Ascending aorta (tissue), 2 donors: ENCODE measurements around the gene TLCD1. TPM values are rescaled to one million over a fixed set of nuclear protein-coding genes. Genes with fewer than 3 reads are reported as not detected.
A peak's percentile ranks its signal among the peaks of the same experiment; 100 is the strongest.

ENCODE experiments used
- DNase-seq, 2 donors: peaks; one replicate each; pipeline ENCODE4 v3.0.0-alpha.2; 2019; ENCODE audit warnings: low spot score in 2 of 2
- H3K27ac ChIP-seq, 2 donors: fragments of 200-600 bp; sonication (generic); one replicate each; pipeline ENCODE4 v1.5.1; 2016 to 2017; ENCODE audit warnings: mild to moderate bottlenecking in 1 of 2
- H3K27me3 ChIP-seq: fragments of 200-600 bp; sonication (generic); one replicate; pipeline ENCODE4 v1.5.1; 2017
- H3K36me3 ChIP-seq, 2 donors: fragments of 200-600 bp; sonication (generic); one replicate each; pipeline ENCODE4 v1.5.1; 2016
- H3K4me1 ChIP-seq, 2 donors: fragments of 200-600 bp; sonication (generic); one replicate each; pipeline ENCODE4 v1.5.1; 2016 to 2017; ENCODE audit warnings: mild to moderate bottlenecking in 1 of 2
- H3K4me3 ChIP-seq, 2 donors: fragments of 200-600 bp; sonication (generic); one replicate each; pipeline ENCODE4 v1.5.1; 2016 to 2017; ENCODE audit warnings: mild to moderate bottlenecking in 1 of 2
- H3K9me3 ChIP-seq, 2 donors: fragments of 200-600 bp; sonication (generic); one replicate each; pipeline ENCODE4 v1.5.1; 2016
- intact Hi-C: fragments of 100-400 bp; cut with DNase I; formaldehyde crosslinking; loops from one replicate; pipeline ENCODE4 v1.15.1; 2023
- total RNA-seq: library from RNA; depleted of rRNA; stranded (reverse); fragments of >200 nt; gene quantifications from one replicate; pipeline ENCODE4 v1.1.0, GENCODE V29; 2016
- TF ChIP-seq, protein P1 (sequence below), 3 experiments: fragments of 200-600 bp in 2 of 3; fragments of 450-650 bp in 1 of 3; sonication (generic) in 2 of 3; IDR thresholded peaks; one replicate each; pipeline ENCODE4 v1.5.1; 2016 to 2019; ENCODE audit warnings: antibody characterized with exemption in 3 of 3, mild to moderate bottlenecking in 1 of 3, moderate library complexity in 1 of 3

Gene TLCD1
- not detected for total RNA-seq

- intact Hi-C loops = loop anchor here (2.0 to 10.0 kb wide), 5 partner anchors 36 to 389 kb away; partner anchors contain the start of gene FLOT2
- H3K27me3 ChIP-seq = no peaks in the 10 kb centered on the region
- H3K36me3 ChIP-seq = peaks cover 24 to 35% of the 10 kb centered on the region in 2 donors
- H3K9me3 ChIP-seq = no peaks in the 10 kb centered on the region
- H3K27ac ChIP-seq = peak within 1 kb of the TSS; percentile 93 to 95
- TF ChIP-seq, protein P1, sequence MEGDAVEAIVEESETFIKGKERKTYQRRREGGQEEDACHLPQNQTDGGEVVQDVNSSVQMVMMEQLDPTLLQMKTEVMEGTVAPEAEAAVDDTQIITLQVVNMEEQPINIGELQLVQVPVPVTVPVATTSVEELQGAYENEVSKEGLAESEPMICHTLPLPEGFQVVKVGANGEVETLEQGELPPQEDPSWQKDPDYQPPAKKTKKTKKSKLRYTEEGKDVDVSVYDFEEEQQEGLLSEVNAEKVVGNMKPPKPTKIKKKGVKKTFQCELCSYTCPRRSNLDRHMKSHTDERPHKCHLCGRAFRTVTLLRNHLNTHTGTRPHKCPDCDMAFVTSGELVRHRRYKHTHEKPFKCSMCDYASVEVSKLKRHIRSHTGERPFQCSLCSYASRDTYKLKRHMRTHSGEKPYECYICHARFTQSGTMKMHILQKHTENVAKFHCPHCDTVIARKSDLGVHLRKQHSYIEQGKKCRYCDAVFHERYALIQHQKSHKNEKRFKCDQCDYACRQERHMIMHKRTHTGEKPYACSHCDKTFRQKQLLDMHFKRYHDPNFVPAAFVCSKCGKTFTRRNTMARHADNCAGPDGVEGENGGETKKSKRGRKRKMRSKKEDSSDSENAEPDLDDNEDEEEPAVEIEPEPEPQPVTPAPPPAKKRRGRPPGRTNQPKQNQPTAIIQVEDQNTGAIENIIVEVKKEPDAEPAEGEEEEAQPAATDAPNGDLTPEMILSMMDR (IDR thresholded peaks at IDR 0.05) = no peak
- peaks cover 13 to 26% of the 10 kb centered on the region in 2 donors for H3K4me1 ChIP-seq
- peak within 1 kb of the TSS; percentile 53 to 83 for H3K4me3 ChIP-seq
- peak in 1 of 2 donors; percentile 80 for DNase-seq
Observed at GRCh38 chr17:28726226-28726626, at the start of gene TLCD1. Gene TLCD1, minus strand, starts transcription at chr17:28726233. Its CDS starts 136 bp downstream, at chr17:28726097.

DNA sequence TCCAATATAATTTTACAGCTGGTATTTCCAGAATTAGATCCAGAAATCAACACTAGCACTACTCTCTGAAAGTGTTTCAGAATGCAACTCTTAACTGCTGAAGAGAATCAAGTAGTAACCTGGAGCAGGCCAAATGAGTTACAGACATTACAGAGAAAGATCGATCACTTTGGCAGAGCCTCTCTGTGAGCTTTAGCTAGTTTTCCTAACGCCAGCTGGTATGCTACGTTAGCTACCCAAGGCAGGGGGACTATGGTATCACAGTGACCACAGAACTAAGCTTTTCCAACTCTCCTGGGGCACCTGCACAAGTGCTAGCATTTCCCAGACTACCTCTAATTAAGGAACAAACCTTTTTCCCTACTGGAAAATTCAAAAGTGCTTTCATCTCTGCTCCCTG, 48.2 kb upstream of the TLCD1 start:
- Histone ChIP-seq H3K4me1 (no peaks in the 10 kb centered on the region), H3K36me3 (peaks cover 0 to 7% of the 10 kb centered on the region in 2 donors), H3K9me3 (no peaks in the 10 kb centered on the region), H3K27ac (no peak overlapping the region), H3K4me3 (no peak overlapping the region), H3K27me3 (no peaks in the 10 kb centered on the region)
- intact Hi-C loops = no loop called here
- TF ChIP-seq, protein P1 (IDR thresholded peaks at IDR 0.05) = no peak
- DNase-seq = no peak

- H3K4me1 ChIP-seq = no peaks in the 10 kb centered on the region
- peaks cover 0 to 7% of the 10 kb centered on the region in 2 donors for H3K36me3 ChIP-seq
- H3K27ac ChIP-seq = no peak overlapping the region
- no peaks in the 10 kb centered on the region for H3K9me3 ChIP-seq
- H3K4me3 ChIP-seq = no peak overlapping the region
- TF ChIP-seq, protein P1 (IDR thresholded peaks at IDR 0.05) = no peak
- DNase-seq = no peak
- no peaks in the 10 kb centered on the region for H3K27me3 ChIP-seq
- intact Hi-C loops = no loop called here
Observed at GRCh38 chr17:28773736-28774135, 47.7 kb upstream of the TLCD1 start.

GRCh38 chr17:28765038-28765437, 39.0 kb upstream of the TLCD1 start:
- Histone ChIP-seq H3K4me1 (no peaks in the 10 kb centered on the region), H3K9me3 (no peaks in the 10 kb centered on the region), H3K36me3 (peaks cover 3 to 21% of the 10 kb centered on the region in 2 donors), H3K4me3 (no peak overlapping the region), H3K27ac (peak overlapping the region in 1 of 2 donors; percentile 10), H3K27me3 (no peaks in the 10 kb centered on the region)
- intact Hi-C loops = no loop called here
- DNase-seq = no peak
- TF ChIP-seq, protein P1 (IDR thresholded peaks at IDR 0.05) = no peak

DNA sequence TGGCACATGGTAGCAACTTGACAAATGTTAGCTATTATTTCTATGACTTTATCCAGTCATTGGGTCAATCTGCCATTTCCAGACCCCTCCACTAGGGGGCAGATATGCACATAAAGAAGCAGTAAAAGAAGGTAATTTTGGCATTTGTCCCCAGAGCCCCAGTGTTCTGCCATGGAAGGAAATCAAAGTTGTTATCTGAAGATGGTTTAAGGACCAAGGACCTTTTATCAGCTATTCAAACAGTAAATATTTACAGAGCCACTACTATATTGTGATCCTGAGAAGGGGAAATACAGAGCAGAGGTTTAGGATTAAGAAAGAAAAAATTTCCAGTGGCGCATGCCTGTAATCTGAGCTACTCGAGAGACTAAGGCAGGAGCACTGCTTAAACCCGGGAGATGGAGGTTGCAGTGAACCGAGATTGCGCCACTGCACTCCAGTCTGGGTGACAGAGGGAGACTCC, 37.8 kb upstream of the TLCD1 start:
- H3K4me3 ChIP-seq = no peak overlapping the region
- H3K9me3 ChIP-seq = no peaks in the 10 kb centered on the region
- peak in 1 of 2 donors; percentile 91 for DNase-seq
- intact Hi-C loops = loop anchor here (1.0 to 5.0 kb wide), 6 partner anchors 37 to 153 kb away; partner anchors contain the start of genes FAM222B, FLOT2, NEK8 and TLCD1
- TF ChIP-seq, protein P1 (IDR thresholded peaks at IDR 0.05) = peak; percentile 70 to 88 (median 84)
- no peaks in the 10 kb centered on the region for H3K27me3 ChIP-seq
- no peak overlapping the region for H3K27ac ChIP-seq
- H3K36me3 ChIP-seq = peaks cover 11 to 33% of the 10 kb centered on the region in 2 donors
- no peaks in the 10 kb centered on the region for H3K4me1 ChIP-seq
